Kidney (tissue), 14 donors: ENCODE results near the gene ZNF311. TPM values are rescaled to one million over a fixed set of nuclear protein-coding genes. Genes with fewer than 3 reads are reported as not detected.
"Not testable (repeated sequence)": the region's sequence is repeated elsewhere in the genome, so short reads cannot be mapped to it uniquely, and the experiment has no call there.

Experiments used
- DNase-seq, 5 donors: peaks; one replicate each; pipeline ENCODE4 v3.0.0-alpha.2; 2013 to 2020
- FAIRE-seq: peaks from 2 replicates; lab custom pipeline; 2012; peaks lifted over from hg19 to GRCh38; lab: Jason Lieb, UNC
- H3K27ac ChIP-seq, 2 donors: one replicate each; pipeline ENCODE4 v1.7.0; 2013; ENCODE audit warnings: low read depth in 2 of 2, low read length in 2 of 2, inconsistent platforms in 1 of 2
- H3K27me3 ChIP-seq: one replicate; pipeline ENCODE4 v1.7.1; 2013; ENCODE audit warnings: low read length, inconsistent platforms; ENCODE audit not compliant: control insufficient read depth, insufficient read depth
- H3K36me3 ChIP-seq, 3 donors: one replicate each; pipeline versions ENCODE4 v1.7.0 to v1.7.1; 2013; ENCODE audit warnings: low read length in 3 of 3, control low read depth in 1 of 3, inconsistent platforms in 1 of 3; ENCODE audit not compliant: insufficient read depth in 3 of 3, control insufficient read depth in 2 of 3
- H3K4me1 ChIP-seq, 3 donors: one replicate each; pipeline versions ENCODE4 v1.7.0 to v1.7.1; 2013; ENCODE audit warnings: low read length in 3 of 3, inconsistent platforms in 1 of 3, low read depth in 1 of 3; ENCODE audit not compliant: control insufficient read depth in 2 of 3, insufficient read depth in 2 of 3
- H3K4me3 ChIP-seq, 3 donors: one replicate each; pipeline versions ENCODE4 v1.7.0 to v1.8.1; 2013; ENCODE audit warnings: low read length in 3 of 3, control low read depth in 1 of 3, inconsistent platforms in 1 of 3
- H3K9ac ChIP-seq, 3 donors: one replicate each; pipeline versions ENCODE4 v1.7.0 to v1.7.1; 2013; ENCODE audit warnings: low read length in 3 of 3, control low read depth in 1 of 3, inconsistent platforms in 1 of 3
- H3K9me3 ChIP-seq, 3 donors: one replicate each; pipeline versions ENCODE4 v1.7.0 to v1.7.1; 2013; ENCODE audit warnings: low read length in 3 of 3, control low read depth in 1 of 3, inconsistent platforms in 1 of 3; ENCODE audit not compliant: control insufficient read depth in 2 of 3, insufficient read depth in 1 of 3
- intact Hi-C: fragments of 100-400 bp; cut with DNase I; formaldehyde crosslinking; loops from one replicate; pipeline ENCODE4 v1.11.1; 2022
- polyA plus RNA-seq: library from polyadenylated mRNA; stranded (reverse); fragments of 350-450 nt; fragmentation: Illumina TruSeq; extraction: RNeasy Lipid Tissue Mini Kit (QIAGEN cat#74804); gene quantifications from one replicate; pipeline ENCODE4 v1.2.3, GENCODE V29; 2014; ENCODE audit warnings: low read depth, low replicate concordance; ENCODE audit not compliant: insufficient read depth
- total RNA-seq: library from RNA; stranded (reverse); fragmentation: NEBNext Ultra II Directional; extraction: Animal tissue kit (Norgen Biotek cat#: 25700); gene quantifications from one replicate; pipeline ENCODE4 v1.2.1, GENCODE V29; 2021
- TF ChIP-seq, protein P1 (sequence below): IDR thresholded peaks from 3 replicates; pipeline ENCODE4 v1.5.1; 2012; ENCODE audit warnings: mild to moderate bottlenecking, moderate library complexity, borderline replicate concordance; ENCODE audit not compliant: insufficient read depth; ENCODE audit errors: extremely low read depth
- donor health status: control.
- donor health status: control.
- donor health status: control.
- donor health status: control.
- donor health status: control.
- donor health status: DM: yes; HTN: yes; CAD: no.
- donor health status: Normal renal cell carcinoma (clear cell type).

Gene ZNF311
- total and polyA plus RNA-seq, 2 donors from 2014 or later: 0.77 to 1.6 TPM

DNA sequence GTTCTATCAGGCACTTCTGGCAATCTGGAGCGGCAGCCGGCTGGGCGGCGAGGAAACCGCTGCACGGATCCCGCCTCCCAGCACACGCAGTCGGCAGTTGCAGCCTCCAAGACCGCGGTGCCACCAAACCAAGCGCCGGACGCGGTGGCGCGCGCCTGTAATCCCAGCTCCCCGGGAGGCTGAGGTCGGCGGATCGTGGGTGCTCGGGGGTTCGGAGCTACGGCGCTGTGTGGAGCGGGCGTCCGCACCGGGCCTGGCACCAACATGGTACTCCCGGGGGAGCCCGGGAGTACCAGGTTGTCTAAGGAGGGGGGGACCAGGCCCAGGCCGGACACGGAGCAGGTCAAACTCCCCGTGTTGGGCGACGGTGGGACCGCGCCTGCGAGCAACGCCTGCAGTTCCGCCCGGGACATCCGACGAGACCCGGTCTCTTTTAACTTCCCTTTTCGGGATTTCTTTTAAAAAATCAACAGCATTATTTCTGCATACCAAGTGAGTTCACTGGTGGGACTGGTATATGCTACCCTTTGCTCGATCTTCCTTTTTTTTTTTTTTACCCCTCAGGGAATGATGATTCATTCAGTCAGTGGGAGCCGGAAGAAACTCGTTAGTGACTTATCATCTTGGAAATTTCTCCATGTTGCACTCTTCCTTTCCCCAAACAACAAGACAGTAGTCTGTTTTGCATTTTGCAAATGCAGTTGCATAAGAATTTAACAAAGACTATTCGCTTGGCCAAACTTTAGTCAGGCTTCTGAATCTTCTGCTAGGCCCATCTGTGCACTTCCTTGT is 27.6 kb downstream of the ZNF311 start:
- TF ChIP-seq, protein P1, sequence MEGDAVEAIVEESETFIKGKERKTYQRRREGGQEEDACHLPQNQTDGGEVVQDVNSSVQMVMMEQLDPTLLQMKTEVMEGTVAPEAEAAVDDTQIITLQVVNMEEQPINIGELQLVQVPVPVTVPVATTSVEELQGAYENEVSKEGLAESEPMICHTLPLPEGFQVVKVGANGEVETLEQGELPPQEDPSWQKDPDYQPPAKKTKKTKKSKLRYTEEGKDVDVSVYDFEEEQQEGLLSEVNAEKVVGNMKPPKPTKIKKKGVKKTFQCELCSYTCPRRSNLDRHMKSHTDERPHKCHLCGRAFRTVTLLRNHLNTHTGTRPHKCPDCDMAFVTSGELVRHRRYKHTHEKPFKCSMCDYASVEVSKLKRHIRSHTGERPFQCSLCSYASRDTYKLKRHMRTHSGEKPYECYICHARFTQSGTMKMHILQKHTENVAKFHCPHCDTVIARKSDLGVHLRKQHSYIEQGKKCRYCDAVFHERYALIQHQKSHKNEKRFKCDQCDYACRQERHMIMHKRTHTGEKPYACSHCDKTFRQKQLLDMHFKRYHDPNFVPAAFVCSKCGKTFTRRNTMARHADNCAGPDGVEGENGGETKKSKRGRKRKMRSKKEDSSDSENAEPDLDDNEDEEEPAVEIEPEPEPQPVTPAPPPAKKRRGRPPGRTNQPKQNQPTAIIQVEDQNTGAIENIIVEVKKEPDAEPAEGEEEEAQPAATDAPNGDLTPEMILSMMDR: no peak
- H3K27me3 ChIP-seq: peaks cover 12% of the 10 kb centered on the region
- FAIRE-seq (no peak), DNase-seq (peak in 3 of 5 donors; percentile 16 to 44 (median 31))
- no peaks in the 10 kb centered on the region for H3K36me3 ChIP-seq
- no peak overlapping the region for H3K27ac ChIP-seq
- no peaks in the 10 kb centered on the region for H3K9me3 ChIP-seq
- H3K4me3 ChIP-seq: no peak overlapping the region
- H3K9ac ChIP-seq: no peak overlapping the region
- H3K4me1 ChIP-seq: no peaks in the 10 kb centered on the region
- intact Hi-C loops: no loop called here

DNA sequence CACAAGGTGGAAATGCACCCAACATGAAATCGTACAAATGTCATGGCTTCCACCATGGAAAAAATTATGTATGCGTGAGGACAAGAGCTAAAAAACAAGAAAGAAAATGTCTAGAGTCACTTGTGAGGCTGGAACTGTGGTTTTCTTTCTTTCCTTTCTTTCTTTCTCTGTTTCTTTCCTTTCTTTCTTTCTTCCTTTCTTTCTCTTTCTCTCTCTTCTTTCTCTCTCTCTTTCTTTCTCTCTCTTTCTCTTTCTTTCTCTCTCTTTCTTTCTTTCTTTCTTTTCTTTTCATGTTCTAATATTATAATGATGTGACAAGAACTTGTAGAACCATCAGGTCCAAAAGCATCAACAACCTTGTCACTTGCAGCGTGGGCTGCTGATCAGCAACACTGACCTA is 28.4 kb downstream of the ZNF311 start:
- H3K9ac ChIP-seq: no peak overlapping the region
- H3K27me3 ChIP-seq: peaks cover 12% of the 10 kb centered on the region
- no peak overlapping the region for H3K4me3 ChIP-seq
- intact Hi-C loops: no loop called here
- TF ChIP-seq, protein P1: no peak
- no peak overlapping the region for H3K27ac ChIP-seq
- no peak for FAIRE-seq
- H3K36me3 ChIP-seq: no peaks in the 10 kb centered on the region
- H3K4me1 ChIP-seq: no peaks in the 10 kb centered on the region
- H3K9me3 ChIP-seq: no peaks in the 10 kb centered on the region
- DNase-seq: no peak

DNA sequence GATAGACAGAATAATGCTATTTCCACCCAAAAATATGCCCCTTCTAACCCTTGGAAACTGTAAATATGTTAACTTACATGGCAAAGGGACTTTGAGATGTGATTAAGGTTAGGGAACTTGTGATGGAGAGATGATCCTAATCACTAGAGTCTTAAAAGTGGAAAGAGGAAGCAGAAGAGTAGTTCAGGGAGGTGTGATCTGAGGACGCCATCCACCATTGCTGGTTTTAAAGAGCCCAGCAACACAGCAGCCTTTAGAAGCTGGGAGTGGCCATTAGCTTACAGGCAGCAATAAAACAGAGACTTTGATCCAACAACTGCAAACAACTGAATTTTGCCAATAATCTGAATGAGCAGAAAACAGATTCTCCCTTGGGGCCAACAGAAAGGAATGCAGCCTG is 30.6 kb downstream of the ZNF311 start:
- DNase-seq (no peak), FAIRE-seq (no peak)
- intact Hi-C loops: no loop called here
- H3K9ac ChIP-seq: no peak overlapping the region
- TF ChIP-seq, protein P1: no peak
- no peak overlapping the region for H3K27ac ChIP-seq
- H3K4me1 ChIP-seq: no peaks in the 10 kb centered on the region
- no peak overlapping the region for H3K4me3 ChIP-seq
- no peaks in the 10 kb centered on the region for H3K9me3 ChIP-seq
- no peaks in the 10 kb centered on the region for H3K36me3 ChIP-seq
- peaks cover 12% of the 10 kb centered on the region for H3K27me3 ChIP-seq

DNA sequence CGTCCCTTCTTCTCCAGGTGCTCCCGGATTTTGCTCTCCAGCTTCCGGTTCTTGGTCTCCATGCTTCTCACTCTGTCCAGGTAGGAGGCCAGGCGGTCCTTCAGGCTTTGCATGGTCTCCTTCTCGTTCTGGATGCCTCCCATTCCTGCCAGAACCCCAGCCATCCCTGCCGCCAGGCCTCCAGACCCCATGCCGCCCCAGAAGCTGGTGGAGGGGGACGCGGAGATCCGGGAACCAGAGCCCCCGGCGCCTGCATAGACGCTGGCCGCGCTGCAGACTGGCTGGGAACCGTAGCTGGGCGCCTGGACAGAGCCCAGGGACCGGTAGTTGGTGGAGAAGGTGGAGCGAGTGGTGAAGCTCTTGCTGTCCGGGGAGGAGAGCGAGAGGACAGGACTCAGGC is 35.1 kb downstream of the ZNF311 start:
- H3K9me3 ChIP-seq, H3K27ac ChIP-seq, FAIRE-seq, H3K36me3 ChIP-seq, H3K9ac ChIP-seq, DNase-seq, H3K4me3 ChIP-seq, intact Hi-C loops, H3K4me1 ChIP-seq, H3K27me3 ChIP-seq: not testable (repeated sequence)
